Fibroblast of lung (primary cell): ENCODE results near the gene SLC66A3. TPM values are rescaled to one million over a fixed set of nuclear protein-coding genes. Genes with fewer than 3 reads are reported as not detected.

Experiments
- DNase-seq, 2 donors: peaks; one replicate each; pipeline versions ENCODE4 v3.0.0 to v3.0.0-alpha.2; 2010; ENCODE audit warnings: low read depth in 2 of 2
- H2AFZ ChIP-seq: 2 replicates; pipeline ENCODE4 v1.5.1; 2012; ENCODE audit warnings: low read length, control low read depth, inconsistent platforms
- H3K27ac ChIP-seq: 2 replicates; pipeline ENCODE4 v1.5.1; 2011; ENCODE audit warnings: low read length, control low read depth; ENCODE audit not compliant: insufficient read depth
- H3K27me3 ChIP-seq: 2 replicates; pipeline ENCODE4 v1.5.1; 2011; ENCODE audit warnings: mild to moderate bottlenecking, low read length; ENCODE audit not compliant: control insufficient read depth, insufficient read depth
- H3K36me3 ChIP-seq: 2 replicates; pipeline ENCODE4 v1.5.1; 2011; ENCODE audit warnings: low read length; ENCODE audit not compliant: control insufficient read depth, insufficient read depth
- H3K4me1 ChIP-seq: 2 replicates; pipeline ENCODE4 v1.5.1; 2011; ENCODE audit warnings: low read length; ENCODE audit not compliant: control insufficient read depth, insufficient read depth; ENCODE audit errors: extremely low read depth
- H3K4me2 ChIP-seq: 2 replicates; pipeline ENCODE4 v1.5.1; 2011; ENCODE audit warnings: low read length, control low read depth; ENCODE audit not compliant: insufficient read depth; ENCODE audit errors: extremely low read depth
- H3K4me3 ChIP-seq, 4 experiments: fragments of 200-600 bp in 1 of 4; sonication (generic) in 1 of 4; replicated peaks in 1 of 4; 2 replicates each; pipeline ENCODE4 v1.5.1; 2011 to 2016; ENCODE audit warnings: low read length in 4 of 4, low read depth in 3 of 4, mild to moderate bottlenecking in 3 of 4, control low read depth in 2 of 4, inconsistent platforms in 1 of 4, mixed read lengths in 1 of 4; ENCODE audit not compliant: insufficient read depth in 1 of 4; ENCODE audit errors: control extremely low read depth in 1 of 4
- H3K79me2 ChIP-seq: 2 replicates; pipeline ENCODE4 v1.5.1; 2012; ENCODE audit warnings: mild to moderate bottlenecking, low read length, inconsistent platforms; ENCODE audit not compliant: control insufficient read depth, insufficient read depth
- H3K9ac ChIP-seq: 2 replicates; pipeline ENCODE4 v1.5.1; 2011; ENCODE audit warnings: mild to moderate bottlenecking, low read length, control low read depth; ENCODE audit not compliant: insufficient read depth
- H3K9me3 ChIP-seq: 2 replicates; pipeline ENCODE4 v1.5.1; 2012; ENCODE audit warnings: low read depth, low read length; ENCODE audit not compliant: control insufficient read depth, insufficient read depth
- H4K20me1 ChIP-seq: 2 replicates; pipeline ENCODE4 v1.5.1; 2011; ENCODE audit warnings: low read length; ENCODE audit not compliant: control insufficient read depth, insufficient read depth; ENCODE audit errors: extremely low read depth
- EZH2 ChIP-seq: IDR thresholded peaks from 2 replicates; pipeline ENCODE4 v1.5.1; 2012; ENCODE audit warnings: low read length, control low read depth, mild to moderate bottlenecking; ENCODE audit errors: missing control alignments
- polyA plus RNA-seq, 2 donors: library from polyadenylated mRNA; depleted of rRNA in 1 of 2; stranded (reverse) in 1 of 2; unstranded in 1 of 2; fragments of >200 nt; gene quantifications; 2 replicates each; pipeline ENCODE4 v1.2.1, GENCODE V29; 2011 to 2012; ENCODE audit warnings: missing spikeins in 1 of 2
- total RNA-seq: library from RNA; depleted of rRNA; stranded (reverse); fragments of >200 nt; gene quantifications from 2 replicates; pipeline ENCODE4 v1.2.1, GENCODE V29; 2014
- TF ChIP-seq, protein P1 (sequence below), 2 donors: IDR thresholded peaks in 1 of 2; conservative IDR thresholded peaks in 1 of 2; 1 replicate in 1 of 2; 2 replicates in 1 of 2; pipeline ENCODE4 v1.5.1; 2011 to 2012; ENCODE audit warnings: low read length in 2 of 2, control low read depth in 1 of 2, inconsistent platforms in 1 of 2, low read depth in 1 of 2, mild to moderate bottlenecking in 1 of 2

Gene SLC66A3
- total and polyA plus RNA-seq, 2 donors (not counting 1 experiment from before 2014, with no cell fraction given) = 31.7 to 39.8 TPM

DNA sequence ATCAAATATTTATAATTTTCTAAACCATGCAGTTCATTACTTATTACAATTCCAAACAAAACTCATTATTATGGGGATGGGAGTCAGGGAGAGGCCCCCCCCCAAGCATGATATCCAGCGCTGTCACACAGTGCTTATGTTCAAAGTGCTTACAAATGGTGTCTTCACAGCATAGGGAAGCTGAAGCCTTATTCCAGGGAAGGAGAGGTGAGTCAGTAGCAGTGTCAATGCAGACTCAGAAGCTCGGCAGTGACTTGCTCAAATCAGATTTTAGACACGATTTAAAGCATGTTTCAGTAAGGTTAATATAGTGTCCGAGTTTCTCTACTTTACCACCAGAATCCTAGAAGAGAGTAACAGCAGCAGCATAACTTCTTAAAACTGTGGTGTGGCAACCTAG, 24.6 kb downstream of the SLC66A3 start:
- Histone ChIP-seq H3K79me2 (no peaks in the 10 kb centered on the region), H3K9me3 (no peaks in the 10 kb centered on the region), H3K4me3 (no peak overlapping the region), H2AFZ (no peak overlapping the region), H3K27ac (no peak overlapping the region), H4K20me1 (no peaks in the 10 kb centered on the region), H3K27me3 (no peaks in the 10 kb centered on the region), H3K4me2 (no peak overlapping the region), H3K9ac (no peak overlapping the region), H3K36me3 (no peaks in the 10 kb centered on the region), H3K4me1 (peaks cover 2% of the 10 kb centered on the region)
- TF ChIP-seq EZH2 = no peak
- TF ChIP-seq, protein P1, sequence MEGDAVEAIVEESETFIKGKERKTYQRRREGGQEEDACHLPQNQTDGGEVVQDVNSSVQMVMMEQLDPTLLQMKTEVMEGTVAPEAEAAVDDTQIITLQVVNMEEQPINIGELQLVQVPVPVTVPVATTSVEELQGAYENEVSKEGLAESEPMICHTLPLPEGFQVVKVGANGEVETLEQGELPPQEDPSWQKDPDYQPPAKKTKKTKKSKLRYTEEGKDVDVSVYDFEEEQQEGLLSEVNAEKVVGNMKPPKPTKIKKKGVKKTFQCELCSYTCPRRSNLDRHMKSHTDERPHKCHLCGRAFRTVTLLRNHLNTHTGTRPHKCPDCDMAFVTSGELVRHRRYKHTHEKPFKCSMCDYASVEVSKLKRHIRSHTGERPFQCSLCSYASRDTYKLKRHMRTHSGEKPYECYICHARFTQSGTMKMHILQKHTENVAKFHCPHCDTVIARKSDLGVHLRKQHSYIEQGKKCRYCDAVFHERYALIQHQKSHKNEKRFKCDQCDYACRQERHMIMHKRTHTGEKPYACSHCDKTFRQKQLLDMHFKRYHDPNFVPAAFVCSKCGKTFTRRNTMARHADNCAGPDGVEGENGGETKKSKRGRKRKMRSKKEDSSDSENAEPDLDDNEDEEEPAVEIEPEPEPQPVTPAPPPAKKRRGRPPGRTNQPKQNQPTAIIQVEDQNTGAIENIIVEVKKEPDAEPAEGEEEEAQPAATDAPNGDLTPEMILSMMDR (conservative IDR thresholded peaks at IDR 0.05 in 1 of 2, IDR thresholded peaks at IDR 0.05 in 1 of 2; ENCODE audit: low read depth in 1 of 2, low read length in 2 of 2) = no peak
- DNase-seq = peak in 1 of 2 donors; percentile 25

GRCh38 chr2:11180653-11181052, 25.4 kb downstream of the SLC66A3 start:
- H3K27me3 ChIP-seq = no peaks in the 10 kb centered on the region
- DNase-seq = no peak
- H4K20me1 ChIP-seq = no peaks in the 10 kb centered on the region
- H3K9me3 ChIP-seq = no peaks in the 10 kb centered on the region
- H2AFZ ChIP-seq = no peak overlapping the region
- H3K36me3 ChIP-seq = no peaks in the 10 kb centered on the region
- no peak overlapping the region for H3K9ac ChIP-seq
- H3K4me2 ChIP-seq = no peak overlapping the region
- H3K4me1 ChIP-seq = no peaks in the 10 kb centered on the region
- no peak overlapping the region for H3K27ac ChIP-seq
- H3K4me3 ChIP-seq = no peak overlapping the region
- no peaks in the 10 kb centered on the region for H3K79me2 ChIP-seq
- TF ChIP-seq, protein P1 (conservative IDR thresholded peaks at IDR 0.05 in 1 of 2, IDR thresholded peaks at IDR 0.05 in 1 of 2; ENCODE audit: low read depth in 1 of 2, low read length in 2 of 2) = no peak
- no peak for TF ChIP-seq EZH2

DNA sequence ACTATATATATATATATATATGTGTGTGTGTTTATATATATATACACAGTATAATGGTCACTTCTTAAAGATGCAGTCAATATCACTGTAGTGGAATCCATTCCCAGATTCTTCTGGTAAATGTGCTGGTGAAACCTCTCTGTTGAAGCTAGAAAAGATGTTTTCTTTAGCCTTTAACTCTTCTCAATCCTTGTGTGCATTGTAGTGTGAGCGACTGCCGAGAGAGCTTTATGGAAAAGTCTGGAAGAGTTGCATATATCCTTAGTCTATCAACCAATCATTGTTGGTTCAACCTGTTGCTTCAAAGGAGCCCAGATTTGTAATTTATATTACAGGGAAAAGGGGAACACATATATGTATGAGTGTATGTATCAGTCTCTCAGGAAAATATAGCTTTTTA, 27.7 kb downstream of the SLC66A3 start:
- Histone ChIP-seq H4K20me1 (no peaks in the 10 kb centered on the region), H3K27me3 (no peaks in the 10 kb centered on the region), H3K4me3 (no peak overlapping the region), H3K27ac (no peak overlapping the region), H2AFZ (no peak overlapping the region), H3K4me2 (no peak overlapping the region), H3K9ac (no peak overlapping the region), H3K36me3 (no peaks in the 10 kb centered on the region), H3K79me2 (no peaks in the 10 kb centered on the region), H3K9me3 (no peaks in the 10 kb centered on the region), H3K4me1 (no peaks in the 10 kb centered on the region)
- no peak for TF ChIP-seq EZH2
- TF ChIP-seq, protein P1 (conservative IDR thresholded peaks at IDR 0.05 in 1 of 2, IDR thresholded peaks at IDR 0.05 in 1 of 2; ENCODE audit: low read depth in 1 of 2, low read length in 2 of 2) = no peak
- DNase-seq = no peak
